Measurements from ENCODE around the gene ITIH5.
A peak's percentile ranks its signal among the peaks of the same experiment; 100 is the strongest.

Gene ITIH5

GRCh38 chr10:7579681-7580080 lies 87.1 kb downstream of the ITIH5 start:
- H3K4me1 ChIP-seq (ENCODE audit: control insufficient read depth in 2 of 2, insufficient read depth in 1 of 2, low read depth in 1 of 2, low read length in 2 of 2): no peaks in the 10 kb centered on the region
- DNase-seq (ENCODE audit: low spot score): no peak
- H2AK5ac ChIP-seq (ENCODE audit: low read depth, low read length): no peak overlapping the region
- H2AFZ ChIP-seq (ENCODE audit: low read length): no peak overlapping the region
- H3K14ac ChIP-seq (ENCODE audit: low read length): peak overlapping the region; percentile 79
- H2BK120ac ChIP-seq (ENCODE audit: low read depth, low read length): no peak overlapping the region
- H2BK15ac ChIP-seq (ENCODE audit: low read length): peak overlapping the region; percentile 60
- H2BK12ac ChIP-seq (ENCODE audit: low read length): no peak overlapping the region
- no peak overlapping the region for H4K91ac ChIP-seq (ENCODE audit: low read depth, low read length, poor library complexity)
- WGBS, 2 donors (ENCODE audit: extremely low coverage in 2 of 2, insufficient read length in 2 of 2, insufficient replicate concordance in 1 of 2): no CpG with 5 or more reads among the region's 25 CpGs
- H3K23ac ChIP-seq (ENCODE audit: low read depth, low read length, poor library complexity): peak overlapping the region; percentile 58
- no peaks in the 10 kb centered on the region for H3K36me3 ChIP-seq (replicated peaks in 1 of 2; ENCODE audit: control insufficient read depth in 2 of 2, insufficient read depth in 2 of 2, low read length in 2 of 2)
- H4K8ac ChIP-seq (ENCODE audit: low read depth, low read length): no peak overlapping the region
- H3K79me1 ChIP-seq (ENCODE audit: low read depth, low read length): no peaks in the 10 kb centered on the region
- no peak overlapping the region for H3K4ac ChIP-seq (ENCODE audit: low read length)
- no peak overlapping the region for H3K4me3 ChIP-seq (ENCODE audit: low read length in 2 of 2)
- no peak overlapping the region for H3K27ac ChIP-seq (replicated peaks; ENCODE audit: low read length)
- peak overlapping the region; percentile 84 for H3K18ac ChIP-seq (ENCODE audit: low read length)
- no peaks in the 10 kb centered on the region for H3K27me3 ChIP-seq (ENCODE audit: control insufficient read depth in 3 of 3, insufficient read depth in 3 of 3, low read depth in 1 of 3, low read length in 3 of 3)
- no peak overlapping the region for H3K4me2 ChIP-seq (ENCODE audit: insufficient read depth, low read length, poor library complexity, severe bottlenecking)
- no peak overlapping the region for H3K9ac ChIP-seq (ENCODE audit: low read depth, low read length, poor library complexity)
- no peak overlapping the region for H2BK5ac ChIP-seq (ENCODE audit: low read length)
- H3K9me3 ChIP-seq (replicated peaks in 1 of 2; ENCODE audit: control insufficient read depth in 2 of 2, insufficient read depth in 1 of 2, low read depth in 1 of 2, low read length in 2 of 2): no peaks in the 10 kb centered on the region

GRCh38 chr10:7577579-7577978 lies 89.2 kb downstream of the ITIH5 start:
- Histone ChIP-seq H3K27me3 (ENCODE audit: control insufficient read depth in 3 of 3, insufficient read depth in 3 of 3, low read depth in 1 of 3, low read length in 3 of 3) (no peaks in the 10 kb centered on the region), H4K91ac (ENCODE audit: low read depth, low read length, poor library complexity) (no peak overlapping the region), H2BK5ac (ENCODE audit: low read length) (no peak overlapping the region), H2BK15ac (ENCODE audit: low read length) (no peak overlapping the region), H3K4ac (ENCODE audit: low read length) (no peak overlapping the region), H3K79me1 (ENCODE audit: low read depth, low read length) (no peaks in the 10 kb centered on the region), H4K8ac (ENCODE audit: low read depth, low read length) (no peak overlapping the region), H2BK12ac (ENCODE audit: low read length) (no peak overlapping the region), H3K14ac (ENCODE audit: low read length) (no peak overlapping the region), H3K23ac (ENCODE audit: low read depth, low read length, poor library complexity) (no peak overlapping the region), H3K18ac (ENCODE audit: low read length) (no peak overlapping the region), H3K9me3 (replicated peaks in 1 of 2; ENCODE audit: control insufficient read depth in 2 of 2, insufficient read depth in 1 of 2, low read depth in 1 of 2, low read length in 2 of 2) (no peaks in the 10 kb centered on the region), H3K4me1 (ENCODE audit: control insufficient read depth in 2 of 2, insufficient read depth in 1 of 2, low read depth in 1 of 2, low read length in 2 of 2) (no peaks in the 10 kb centered on the region), H3K4me3 (ENCODE audit: low read length in 2 of 2) (no peak overlapping the region), H3K9ac (ENCODE audit: low read depth, low read length, poor library complexity) (no peak overlapping the region), H2BK120ac (ENCODE audit: low read depth, low read length) (no peak overlapping the region), H2AK5ac (ENCODE audit: low read depth, low read length) (no peak overlapping the region), H3K4me2 (ENCODE audit: insufficient read depth, low read length, poor library complexity, severe bottlenecking) (no peak overlapping the region), H3K36me3 (replicated peaks in 1 of 2; ENCODE audit: control insufficient read depth in 2 of 2, insufficient read depth in 2 of 2, low read length in 2 of 2) (no peaks in the 10 kb centered on the region), H3K27ac (replicated peaks; ENCODE audit: low read length) (no peak overlapping the region), H2AFZ (ENCODE audit: low read length) (no peak overlapping the region)
- no peak for DNase-seq (ENCODE audit: low spot score)
- no CpG with 5 or more reads among the region's 5 CpGs for WGBS, 2 donors (ENCODE audit: extremely low coverage in 2 of 2, insufficient read length in 2 of 2, insufficient replicate concordance in 1 of 2)

- H3K18ac ChIP-seq (ENCODE audit: low read length): no peak overlapping the region
- no peak overlapping the region for H2BK15ac ChIP-seq (ENCODE audit: low read length)
- H2BK120ac ChIP-seq (ENCODE audit: low read depth, low read length): no peak overlapping the region
- H3K79me1 ChIP-seq (ENCODE audit: low read depth, low read length): no peaks in the 10 kb centered on the region
- H3K14ac ChIP-seq (ENCODE audit: low read length): no peak overlapping the region
- no peak for DNase-seq (ENCODE audit: low spot score)
- no peak overlapping the region for H3K9ac ChIP-seq (ENCODE audit: low read depth, low read length, poor library complexity)
- no peak overlapping the region for H3K27ac ChIP-seq (replicated peaks; ENCODE audit: low read length)
- H3K23ac ChIP-seq (ENCODE audit: low read depth, low read length, poor library complexity): no peak overlapping the region
- no peak overlapping the region for H3K4ac ChIP-seq (ENCODE audit: low read length)
- no peaks in the 10 kb centered on the region for H3K4me1 ChIP-seq (ENCODE audit: control insufficient read depth in 2 of 2, insufficient read depth in 1 of 2, low read depth in 1 of 2, low read length in 2 of 2)
- H3K4me2 ChIP-seq (ENCODE audit: insufficient read depth, low read length, poor library complexity, severe bottlenecking): no peak overlapping the region
- no peaks in the 10 kb centered on the region for H3K9me3 ChIP-seq (replicated peaks in 1 of 2; ENCODE audit: control insufficient read depth in 2 of 2, insufficient read depth in 1 of 2, low read depth in 1 of 2, low read length in 2 of 2)
- no peak overlapping the region for H2AFZ ChIP-seq (ENCODE audit: low read length)
- H3K36me3 ChIP-seq (replicated peaks in 1 of 2; ENCODE audit: control insufficient read depth in 2 of 2, insufficient read depth in 2 of 2, low read length in 2 of 2): no peaks in the 10 kb centered on the region
- no CpG with 5 or more reads among the region's 4 CpGs for WGBS, 2 donors (ENCODE audit: extremely low coverage in 2 of 2, insufficient read length in 2 of 2, insufficient replicate concordance in 1 of 2)
- H3K27me3 ChIP-seq (ENCODE audit: control insufficient read depth in 3 of 3, insufficient read depth in 3 of 3, low read depth in 1 of 3, low read length in 3 of 3): no peaks in the 10 kb centered on the region
- no peak overlapping the region for H4K91ac ChIP-seq (ENCODE audit: low read depth, low read length, poor library complexity)
- H2BK5ac ChIP-seq (ENCODE audit: low read length): no peak overlapping the region
- no peak overlapping the region for H2BK12ac ChIP-seq (ENCODE audit: low read length)
- no peak overlapping the region for H4K8ac ChIP-seq (ENCODE audit: low read depth, low read length)
- H2AK5ac ChIP-seq (ENCODE audit: low read depth, low read length): no peak overlapping the region
- no peak overlapping the region for H3K4me3 ChIP-seq (ENCODE audit: low read length in 2 of 2)
Measured at GRCh38 chr10:7577176-7577575, 89.6 kb downstream of the ITIH5 start.

DNA sequence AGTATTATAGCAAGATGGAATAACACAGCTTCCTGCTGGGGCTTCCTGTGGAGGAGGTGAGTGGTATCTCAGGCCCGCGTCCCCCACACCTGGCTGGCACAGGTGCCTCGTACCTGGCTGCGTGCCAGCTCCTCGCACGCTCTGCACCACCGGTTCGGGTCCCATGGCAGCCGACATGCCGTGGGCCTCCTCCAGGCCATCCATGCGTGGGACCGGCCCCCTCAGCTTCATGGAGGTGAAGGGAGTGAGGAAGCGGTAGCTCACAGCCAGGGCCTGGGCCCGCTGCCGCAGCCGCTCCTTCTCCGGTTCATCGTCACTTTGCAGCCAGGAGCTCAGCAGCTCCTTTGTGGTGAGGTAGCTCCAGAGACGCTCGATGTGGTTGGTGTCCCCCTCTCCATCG lies 90.4 kb downstream of the ITIH5 start:
- Histone ChIP-seq H3K9ac (ENCODE audit: low read depth, low read length, poor library complexity) (no peak overlapping the region), H3K9me3 (replicated peaks in 1 of 2; ENCODE audit: control insufficient read depth in 2 of 2, insufficient read depth in 1 of 2, low read depth in 1 of 2, low read length in 2 of 2) (no peaks in the 10 kb centered on the region), H2BK5ac (ENCODE audit: low read length) (no peak overlapping the region), H3K18ac (ENCODE audit: low read length) (peak overlapping the region; percentile 30), H2AFZ (ENCODE audit: low read length) (no peak overlapping the region), H3K27me3 (ENCODE audit: control insufficient read depth in 3 of 3, insufficient read depth in 3 of 3, low read depth in 1 of 3, low read length in 3 of 3) (no peaks in the 10 kb centered on the region), H3K79me1 (ENCODE audit: low read depth, low read length) (no peaks in the 10 kb centered on the region), H3K4me3 (ENCODE audit: low read length in 2 of 2) (peak overlapping the region in 1 of 2 donors; percentile 55), H3K4ac (ENCODE audit: low read length) (no peak overlapping the region), H3K23ac (ENCODE audit: low read depth, low read length, poor library complexity) (peak overlapping the region; percentile 61), H3K36me3 (replicated peaks in 1 of 2; ENCODE audit: control insufficient read depth in 2 of 2, insufficient read depth in 2 of 2, low read length in 2 of 2) (no peaks in the 10 kb centered on the region), H4K8ac (ENCODE audit: low read depth, low read length) (no peak overlapping the region), H3K14ac (ENCODE audit: low read length) (no peak overlapping the region), H3K27ac (replicated peaks; ENCODE audit: low read length) (no peak overlapping the region), H4K91ac (ENCODE audit: low read depth, low read length, poor library complexity) (peak overlapping the region; percentile 93), H3K4me1 (ENCODE audit: control insufficient read depth in 2 of 2, insufficient read depth in 1 of 2, low read depth in 1 of 2, low read length in 2 of 2) (peaks cover 0 to 2% of the 10 kb centered on the region in 2 donors), H2BK120ac (ENCODE audit: low read depth, low read length) (no peak overlapping the region), H2BK15ac (ENCODE audit: low read length) (no peak overlapping the region), H2AK5ac (ENCODE audit: low read depth, low read length) (no peak overlapping the region), H3K4me2 (ENCODE audit: insufficient read depth, low read length, poor library complexity, severe bottlenecking) (no peak overlapping the region), H2BK12ac (ENCODE audit: low read length) (peak overlapping the region; percentile 89)
- DNase-seq (ENCODE audit: low spot score): no peak
- no CpG with 5 or more reads among the region's 21 CpGs for WGBS, 2 donors (ENCODE audit: extremely low coverage in 2 of 2, insufficient read length in 2 of 2, insufficient replicate concordance in 1 of 2)

All from neuronal stem cell (in vitro differentiated cells).